Activated naive CD4-positive, alpha-beta T cell treated with Interleukin-2 at 50 U/mL for 16 hours (primary cell): ENCODE data around the gene CACNA1S.

ENCODE experiments used
- DNase-seq: peaks from one replicate; pipeline ENCODE4 v3.0.0-alpha.2; 2020

Gene CACNA1S

DNA sequence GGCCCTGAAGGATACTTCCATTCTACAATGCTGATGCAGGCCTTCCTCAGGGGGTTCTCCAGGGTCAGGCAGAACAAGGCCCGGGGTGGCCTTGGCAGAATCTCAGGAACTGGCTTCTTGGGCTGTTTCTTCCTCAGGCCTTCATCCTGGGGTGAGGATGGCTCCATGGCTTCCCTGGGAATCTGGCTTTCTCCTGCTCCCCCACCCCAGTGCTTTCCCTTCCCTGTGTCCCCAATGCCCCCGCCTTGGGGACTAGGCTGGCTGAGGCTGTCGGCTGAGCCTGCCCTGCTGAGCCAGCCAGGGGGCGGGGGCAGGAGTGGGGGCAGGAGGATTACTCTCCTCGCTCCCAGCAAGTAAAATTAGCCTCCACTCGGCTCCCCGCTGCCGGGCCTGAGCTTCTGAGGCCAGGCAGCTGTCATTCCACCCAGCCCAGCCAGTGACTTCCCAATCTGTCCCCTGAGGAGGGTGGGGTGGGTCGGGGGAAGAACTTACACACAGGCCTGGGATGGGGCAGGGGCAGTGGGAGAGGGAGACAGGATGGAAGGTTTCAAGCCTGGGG is at the start of gene CACNA1S:
CACNA1S (minus strand) TSS at position 254 of the 559 bp plus-strand sequence; CDS start at position 167, 87 bp downstream.
- no peak for DNase-seq

DNA sequence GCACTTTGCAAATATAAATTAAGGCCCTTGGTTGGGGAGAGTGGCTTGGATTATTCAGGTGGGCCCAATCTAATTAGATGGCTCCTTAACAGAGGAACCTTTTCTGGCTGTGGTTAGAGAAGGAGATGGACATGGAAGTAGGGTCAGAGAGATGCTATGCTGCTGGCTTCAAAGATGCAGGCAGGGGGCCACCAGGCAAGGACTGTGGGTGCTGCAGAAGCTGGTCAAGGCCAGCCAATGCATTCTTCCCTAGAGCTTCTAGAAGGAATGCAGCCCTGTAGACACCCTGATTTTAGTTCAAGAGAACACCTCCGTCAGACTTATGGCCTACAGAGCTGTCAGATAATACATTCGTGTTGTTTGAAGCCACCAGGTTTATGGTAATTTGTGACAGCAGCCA is 45.7 kb upstream of the CACNA1S start:
- DNase-seq: no peak

DNA sequence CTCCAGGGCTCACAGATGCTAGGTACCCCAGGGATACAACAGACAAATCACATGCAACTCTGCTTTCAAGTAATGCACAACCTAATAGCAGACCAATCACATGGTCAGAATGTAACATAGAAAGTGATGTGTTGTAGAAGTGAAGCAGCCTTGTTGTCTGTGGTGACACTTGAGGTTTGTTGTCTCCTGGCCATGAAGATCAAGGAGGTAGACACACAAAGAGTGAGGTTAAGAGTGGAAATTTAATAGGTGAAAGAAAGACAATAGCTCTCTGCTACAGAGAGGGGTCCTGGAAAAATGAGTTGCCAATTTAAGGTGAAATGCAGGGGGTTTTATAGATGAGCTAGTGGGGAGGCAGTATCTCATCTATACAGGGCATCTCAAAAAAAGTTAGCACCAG is 44.6 kb upstream of the CACNA1S start:
- DNase-seq: no peak

DNA sequence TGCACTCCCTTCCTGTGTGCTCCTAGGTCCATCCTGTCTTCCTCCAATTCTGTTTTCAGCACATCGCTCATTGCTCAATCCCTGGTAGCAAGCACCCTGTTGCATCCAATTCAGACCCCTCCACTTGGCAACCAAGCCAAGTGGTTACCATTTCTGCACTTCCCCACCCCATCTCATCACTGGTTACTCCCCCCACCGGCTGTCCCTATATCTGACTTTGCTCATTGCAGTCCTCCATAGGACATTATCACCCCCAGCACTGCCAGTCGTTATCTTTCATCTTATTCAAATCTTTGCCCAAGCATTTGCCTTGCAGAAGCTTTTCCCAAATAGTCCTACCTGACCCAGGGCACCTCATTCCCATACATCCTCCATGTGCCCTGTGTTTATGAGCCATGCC is 44.1 kb upstream of the CACNA1S start:
- no peak for DNase-seq

DNA sequence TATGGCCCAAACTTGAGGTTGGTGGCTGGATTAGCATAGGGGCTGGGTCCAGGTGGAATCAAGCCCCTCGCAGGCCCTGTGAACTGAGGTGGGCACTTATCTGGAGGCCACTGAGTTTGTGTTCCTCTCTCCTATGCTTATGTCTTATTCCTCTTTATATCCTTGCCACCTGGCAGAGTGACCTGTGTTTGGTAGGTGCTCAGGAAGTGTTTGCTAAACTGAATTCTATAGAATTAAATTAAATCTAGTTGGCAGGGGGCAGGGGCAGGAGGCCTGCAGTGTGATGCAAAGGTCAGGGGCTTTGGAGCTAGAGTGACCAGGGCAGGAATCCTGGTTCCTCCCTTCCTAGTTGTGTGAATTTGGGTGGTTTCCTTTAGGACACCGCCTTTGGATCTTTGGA is 43.1 kb upstream of the CACNA1S start:
- DNase-seq: no peak

DNA sequence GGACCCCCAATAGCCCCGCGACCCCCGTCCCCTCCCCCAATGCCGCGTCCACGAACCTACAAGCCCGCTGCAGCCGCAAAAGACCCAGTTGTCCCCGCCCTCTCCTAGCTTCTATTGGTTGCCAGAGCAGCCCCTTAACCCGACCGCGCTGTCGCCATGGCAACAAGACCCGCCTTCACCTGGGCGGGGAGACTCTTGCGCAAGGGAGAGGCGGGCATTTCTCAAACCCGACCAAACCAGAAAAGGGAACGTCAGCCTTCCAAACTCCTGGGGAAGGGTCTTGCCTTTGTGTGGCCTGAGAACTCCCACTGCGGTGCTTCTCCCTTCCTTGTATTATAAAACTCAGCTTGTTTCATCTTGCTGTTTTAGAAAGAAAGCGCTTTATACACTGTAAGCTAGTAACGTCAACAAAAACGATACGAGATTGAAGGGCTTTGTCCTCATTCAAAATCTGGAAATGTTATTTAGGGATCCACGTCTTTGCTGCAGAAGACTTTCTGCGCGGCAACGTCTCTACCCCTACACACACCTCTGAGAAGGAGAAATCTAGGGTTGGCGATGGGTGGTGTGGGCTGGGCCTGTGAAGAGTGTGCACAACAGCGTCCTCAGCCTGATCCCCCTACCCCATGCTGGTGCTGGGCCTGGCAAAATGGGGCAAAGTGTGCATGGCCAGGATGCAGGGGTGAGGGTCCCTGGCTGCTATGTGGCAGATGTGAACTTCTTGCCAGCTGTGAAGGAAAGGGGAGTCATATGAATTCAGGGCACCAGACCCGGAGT is 42.4 kb upstream of the CACNA1S start, which contains the start of gene TMEM9:
TMEM9 (minus strand) TSS at position 86 of the 777 bp plus-strand sequence. CDS start 551 bp downstream, outside the sequence.
- DNase-seq: peak; percentile 98

DNA sequence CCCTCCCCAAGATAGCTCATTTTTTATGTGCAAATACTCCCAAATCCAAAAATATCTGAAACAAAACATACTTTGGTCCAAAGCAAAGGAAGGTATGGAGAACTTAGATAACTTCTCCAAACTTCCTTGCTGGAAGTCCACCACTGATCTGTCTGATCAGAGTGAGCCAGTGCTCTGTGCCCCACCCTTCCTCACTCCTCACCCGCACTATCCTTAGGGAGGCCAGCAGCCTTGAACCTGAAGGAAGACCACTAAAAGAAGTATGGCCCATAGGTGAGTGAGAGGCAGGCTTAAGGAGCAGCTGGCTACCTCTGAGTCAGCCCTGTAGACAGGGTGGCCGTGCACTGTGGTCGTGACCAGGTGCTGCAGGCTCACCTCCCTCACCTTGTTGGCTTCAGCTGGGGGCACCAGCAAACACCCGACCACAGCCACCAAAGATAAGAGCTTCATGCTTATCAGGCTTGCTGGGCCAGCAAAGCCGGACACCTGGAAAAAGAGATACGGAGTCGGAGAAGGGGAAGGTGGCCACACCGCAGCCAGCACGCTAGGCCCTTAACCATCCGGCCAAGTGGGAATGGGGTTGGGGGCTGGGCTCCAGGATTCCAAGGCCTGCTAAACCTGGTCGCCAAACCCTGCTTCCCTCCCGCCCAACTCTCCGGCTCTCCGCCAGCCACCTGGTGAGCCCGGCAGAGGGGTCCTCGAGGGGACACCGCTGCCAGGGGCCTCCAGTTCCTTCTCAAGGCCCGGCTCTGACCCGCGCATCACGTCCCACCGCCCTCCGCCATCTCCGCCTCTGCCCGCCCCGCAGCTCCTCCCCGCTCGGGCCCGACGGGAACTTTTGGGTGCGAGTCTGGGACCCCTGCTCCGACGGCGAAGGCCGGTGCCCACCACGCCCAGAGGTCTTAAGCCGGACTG is 41.5 kb upstream of the CACNA1S start:
- DNase-seq: no peak

DNA sequence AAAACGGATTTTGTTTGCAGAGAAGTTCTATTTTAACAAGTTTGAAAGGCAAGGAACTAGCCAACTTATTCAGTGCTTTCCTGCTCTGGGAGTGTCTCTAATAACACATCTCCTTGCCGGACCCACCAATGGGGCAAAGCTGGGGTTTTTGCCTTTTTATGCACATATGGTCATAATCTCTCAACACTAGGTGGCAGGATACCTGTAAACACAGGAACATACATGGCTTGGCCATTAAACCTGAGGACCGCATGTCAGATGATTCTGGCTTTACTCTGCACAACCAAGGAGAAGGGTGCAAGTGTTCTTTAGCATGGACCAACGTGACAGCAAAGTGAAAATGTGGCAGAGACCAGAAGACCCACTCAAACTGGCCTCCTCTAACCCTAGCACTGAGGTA is 37.2 kb upstream of the CACNA1S start:
- DNase-seq: no peak

DNA sequence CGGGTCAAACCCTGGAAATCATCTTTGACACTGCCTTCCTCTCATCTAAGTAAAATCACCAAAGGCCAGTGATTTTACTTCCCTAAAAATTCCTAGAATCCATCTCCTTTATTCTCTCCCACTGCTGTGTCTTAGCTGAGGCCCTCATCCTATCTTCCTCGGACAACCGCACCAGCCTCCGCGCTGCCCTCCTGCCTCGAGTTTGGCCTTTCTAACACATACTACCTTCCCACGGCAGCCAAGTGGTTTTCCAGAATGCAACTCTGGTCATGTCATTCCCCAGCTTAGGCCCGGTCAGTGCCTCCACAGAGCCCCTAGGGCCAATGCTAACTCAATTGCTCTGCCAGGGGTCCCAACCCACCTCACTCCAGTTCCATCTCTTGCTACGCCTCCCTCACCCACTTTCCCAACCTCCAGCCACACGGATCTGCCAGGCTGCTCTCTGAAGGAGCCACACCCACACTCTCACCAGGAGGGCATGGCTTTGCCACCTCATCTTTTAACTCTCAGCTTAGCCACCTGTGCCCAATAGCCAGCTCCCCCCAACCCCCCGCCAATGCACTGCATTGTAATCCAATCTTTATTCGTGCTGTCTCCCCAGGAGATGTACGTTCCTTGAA is 35.3 kb upstream of the CACNA1S start:
- no peak for DNase-seq

DNA sequence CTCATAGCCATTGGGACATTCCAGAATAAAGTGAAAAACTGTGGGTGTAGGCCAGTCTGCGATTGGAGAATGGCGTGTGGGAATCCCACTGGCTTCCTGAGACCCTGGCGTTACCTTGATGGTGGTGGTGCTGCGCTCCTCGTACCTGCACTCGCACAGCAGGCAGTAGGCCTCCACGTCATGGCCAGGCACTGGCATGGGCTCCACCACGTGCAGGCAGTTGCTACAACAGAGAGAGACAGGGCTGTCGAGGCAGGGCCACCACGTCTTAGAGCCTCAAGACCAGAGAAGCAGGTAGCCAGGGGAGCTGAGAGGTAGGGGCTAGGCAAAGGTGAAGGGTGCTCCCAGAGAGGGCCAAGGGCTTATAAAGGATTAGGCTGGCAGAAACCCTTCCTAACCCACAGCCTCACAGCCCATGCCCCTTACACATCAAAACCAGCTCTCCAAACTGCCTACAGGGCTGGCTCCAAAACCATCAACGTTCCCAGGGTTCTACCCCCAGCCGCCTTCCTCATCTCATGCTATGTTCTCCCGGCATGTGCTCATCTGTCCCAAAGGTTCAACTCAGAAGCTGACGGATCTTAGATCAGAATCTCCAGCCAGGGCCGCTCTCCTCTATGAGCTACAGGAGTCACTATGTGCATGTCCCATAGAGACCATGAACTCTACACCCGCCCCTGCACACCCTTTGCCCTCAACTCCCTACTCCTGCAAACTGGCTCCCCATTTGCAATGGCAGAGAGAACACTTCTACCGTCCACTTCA is 34.6 kb upstream of the CACNA1S start:
- DNase-seq: no peak

DNA sequence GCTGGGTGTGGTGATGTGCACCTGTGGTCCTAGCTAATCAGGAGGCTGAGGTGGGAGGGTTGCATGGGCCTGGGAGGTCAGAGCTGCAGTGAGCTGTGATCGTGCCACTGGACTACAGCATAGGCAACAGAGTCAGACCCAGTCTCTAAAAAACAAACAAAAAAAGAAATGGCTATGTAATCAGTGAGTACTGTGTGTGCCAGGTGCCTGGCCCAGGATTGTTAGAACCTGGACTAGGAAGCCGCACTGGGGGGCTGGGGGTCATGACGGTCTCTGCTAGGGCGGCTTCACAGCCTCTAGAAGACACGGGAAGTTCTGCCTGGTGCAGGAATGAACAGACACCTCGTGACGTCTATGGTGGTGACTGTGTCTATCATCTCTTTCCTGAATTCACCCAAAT is 33.6 kb upstream of the CACNA1S start:
- no peak for DNase-seq

DNA sequence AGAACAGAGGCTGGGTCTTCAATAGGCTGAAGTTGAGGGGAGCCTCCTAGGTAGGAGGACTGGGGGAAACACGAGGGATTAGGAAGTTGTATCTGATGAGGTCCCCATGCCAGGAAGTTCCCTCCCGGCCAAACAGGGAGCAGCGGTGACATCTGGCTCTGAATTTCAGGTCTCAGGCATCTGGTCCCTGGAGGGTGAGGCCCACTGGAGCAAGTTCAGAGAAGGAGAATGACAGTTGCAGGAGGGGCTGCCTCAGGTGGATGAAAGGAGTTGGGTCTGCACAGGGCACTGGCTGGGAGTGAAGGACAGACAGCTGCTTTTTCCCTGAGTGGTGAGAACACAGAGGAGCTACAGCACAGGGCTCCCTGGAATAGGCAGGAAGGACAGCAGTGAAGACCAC is 32.9 kb upstream of the CACNA1S start:
- no peak for DNase-seq

DNA sequence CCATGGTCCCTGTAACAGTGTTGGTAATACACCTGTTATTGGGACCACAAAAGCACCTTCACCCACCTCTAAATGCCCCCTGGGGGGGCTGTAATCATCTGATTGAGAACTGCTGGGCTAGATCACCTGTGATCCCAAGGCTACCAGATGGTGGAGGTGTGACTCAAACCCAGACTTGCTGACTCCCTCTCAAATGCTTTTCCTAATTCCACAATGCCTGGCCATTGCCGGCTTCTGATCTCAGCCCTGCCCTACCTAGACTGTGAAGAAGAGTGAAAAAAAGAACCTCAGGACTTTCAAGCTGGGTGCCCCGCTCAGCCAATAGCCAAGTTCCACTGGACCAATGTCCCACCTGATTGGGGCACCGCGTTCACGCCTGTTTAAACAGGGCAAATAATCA is 32.5 kb upstream of the CACNA1S start:
- no peak for DNase-seq

DNA sequence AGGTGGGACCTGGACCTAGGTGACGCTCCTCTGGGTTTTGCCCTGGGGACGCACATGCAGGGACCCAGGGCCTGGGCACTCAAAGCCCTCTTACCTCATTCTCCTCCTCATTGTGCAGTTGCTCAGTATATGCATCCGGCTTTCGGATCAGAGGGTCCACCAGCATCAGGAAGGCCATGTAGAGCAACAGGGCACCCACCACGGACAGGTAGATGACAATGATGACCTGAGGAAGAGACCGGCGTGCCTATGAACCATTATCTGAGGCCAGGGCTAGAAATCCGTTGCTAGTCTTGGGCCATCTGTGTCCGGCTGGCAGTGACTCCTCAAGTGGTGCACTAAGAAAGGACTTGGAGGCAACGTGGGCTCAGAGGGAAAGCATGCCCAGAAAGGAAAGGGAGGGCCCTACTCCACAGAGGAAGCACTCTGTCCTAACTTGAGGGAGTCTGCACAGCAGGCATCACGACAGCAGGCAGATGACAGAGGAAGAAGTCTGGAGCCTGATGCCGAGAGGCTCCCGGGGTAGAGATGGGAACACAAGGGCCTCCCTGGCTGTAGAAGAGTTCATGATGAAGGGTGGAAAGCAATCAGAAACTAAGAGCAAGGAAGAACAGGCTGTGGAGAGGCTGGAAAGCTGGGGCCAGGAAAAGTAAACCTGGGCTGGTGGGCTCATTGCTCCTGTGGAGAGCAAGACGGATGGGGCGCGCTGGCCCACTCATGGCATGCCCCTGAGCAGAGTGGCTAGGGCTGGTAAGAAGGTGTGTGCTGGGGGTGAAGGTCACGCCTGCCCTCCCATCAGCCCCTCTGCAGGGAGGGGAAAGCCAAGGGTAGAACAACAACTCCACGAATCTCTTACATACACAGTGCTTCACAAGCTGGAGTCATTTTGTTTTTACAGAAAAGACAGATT is 31.8 kb upstream of the CACNA1S start:
- DNase-seq: no peak

DNA sequence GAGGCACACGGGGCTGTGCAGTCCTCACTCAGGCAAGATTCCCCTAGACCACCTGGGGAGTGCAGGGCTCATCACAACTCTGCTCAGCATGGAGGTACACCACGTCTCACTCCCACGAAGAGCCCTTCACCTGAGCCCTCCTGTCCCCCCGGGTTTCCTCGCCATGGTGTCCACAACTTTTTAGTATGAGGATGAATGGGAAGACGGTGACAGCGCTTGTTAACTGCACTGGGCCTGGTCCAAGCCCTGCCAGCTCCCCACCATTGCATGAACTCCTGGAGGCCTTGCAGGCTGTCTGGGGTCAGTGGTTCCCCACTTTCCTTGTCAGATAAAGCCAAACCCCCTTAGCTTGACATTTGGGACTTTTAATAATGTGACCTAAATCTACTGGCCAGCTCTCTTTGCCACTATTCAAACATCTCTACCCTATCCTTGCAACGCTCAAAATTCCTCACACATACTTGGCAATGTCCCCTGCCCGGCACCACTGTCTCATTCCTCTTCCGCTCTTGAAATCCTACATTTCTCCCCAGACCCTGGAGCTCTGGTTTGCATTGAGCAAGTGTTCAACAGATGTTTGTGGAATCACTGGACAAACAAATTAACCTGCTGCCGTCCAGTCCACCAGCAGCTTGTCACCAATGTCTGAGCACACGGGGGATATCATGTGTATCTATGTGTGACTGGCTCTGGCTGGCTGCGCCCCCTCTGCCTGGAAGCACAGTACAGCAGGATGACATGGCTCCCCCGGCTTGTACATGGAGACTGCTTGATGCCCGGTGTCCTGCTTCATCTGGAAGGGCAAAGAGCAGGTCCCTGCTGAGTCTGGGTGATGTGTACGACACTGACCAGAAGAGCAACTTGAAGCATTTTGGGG is 30.9 kb upstream of the CACNA1S start:
- no peak for DNase-seq

DNA sequence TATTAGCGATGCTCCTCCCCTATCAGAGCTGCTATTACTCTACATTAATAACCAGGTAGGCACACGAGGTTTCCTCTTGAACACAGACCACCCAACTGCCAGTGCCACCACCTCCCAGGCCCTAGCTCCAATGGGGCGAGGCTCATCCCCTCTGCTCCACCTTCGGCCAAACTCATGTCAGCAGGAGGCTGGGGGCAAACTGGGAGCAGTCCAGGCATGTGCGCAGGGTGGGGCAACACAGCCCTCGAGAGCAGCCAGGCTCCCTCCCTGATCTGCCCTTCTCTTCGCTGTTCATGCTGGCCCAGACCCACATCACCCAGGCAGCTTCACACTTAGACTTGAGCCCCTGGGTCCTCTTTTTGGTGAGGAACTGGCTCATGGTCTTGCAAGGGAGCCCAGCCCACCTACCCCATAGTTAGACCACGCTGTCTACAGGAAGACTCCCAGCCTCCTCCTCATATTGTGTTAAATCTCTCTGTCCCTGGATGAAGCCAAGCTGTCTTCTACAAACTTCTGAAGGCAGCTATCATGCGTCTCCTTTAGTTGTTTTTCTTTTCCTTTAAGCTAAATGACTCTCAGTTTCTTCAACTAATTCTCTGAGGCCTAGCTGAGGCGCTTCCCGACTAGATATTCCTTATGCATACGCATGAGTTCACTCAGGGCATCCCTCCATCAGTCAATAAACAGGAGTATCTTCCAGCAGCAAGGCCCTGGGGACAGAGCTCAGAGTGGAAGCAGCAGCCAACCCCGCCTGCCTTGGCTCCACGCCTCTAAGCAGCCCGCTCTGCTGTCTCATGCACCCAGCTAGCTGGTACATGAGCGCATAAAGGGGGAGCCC is 30.0 kb upstream of the CACNA1S start:
- DNase-seq: no peak

DNA sequence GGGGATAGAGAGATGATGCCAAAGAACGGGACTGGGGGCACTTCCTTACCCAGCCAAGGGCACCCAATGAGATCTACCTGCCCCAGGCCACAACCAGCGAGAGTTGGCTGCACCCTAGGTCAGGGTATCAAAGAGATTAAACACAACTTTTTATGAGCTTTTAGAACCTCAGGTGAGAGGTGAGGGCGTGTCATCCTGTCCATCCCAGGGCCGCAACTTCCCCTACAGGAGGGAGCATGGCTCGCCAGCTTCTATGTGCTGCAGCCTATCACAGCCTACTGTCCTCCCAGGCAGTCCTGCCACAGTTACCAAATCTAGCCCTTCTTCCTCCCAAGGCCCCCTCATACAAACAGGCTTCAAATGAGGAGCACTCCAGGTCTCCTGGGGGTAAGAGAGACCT is 29.2 kb upstream of the CACNA1S start:
- no peak for DNase-seq

DNA sequence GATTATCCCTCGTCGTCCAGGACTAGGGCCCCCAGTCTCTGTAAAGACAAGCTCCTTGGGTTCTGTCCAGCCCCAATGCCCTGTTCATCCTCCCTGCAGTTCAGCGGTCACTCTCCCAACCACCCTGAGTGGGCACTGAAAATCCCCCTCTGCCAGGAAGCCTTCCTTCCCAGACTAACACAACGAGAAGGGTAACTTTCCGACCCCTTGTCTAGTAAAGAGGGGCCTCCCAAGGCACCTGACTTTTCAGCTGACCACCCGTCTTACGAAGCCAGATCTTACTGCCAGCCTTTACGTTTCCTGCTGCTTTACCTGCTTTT is 28.7 kb upstream of the CACNA1S start:
- DNase-seq: no peak

DNA sequence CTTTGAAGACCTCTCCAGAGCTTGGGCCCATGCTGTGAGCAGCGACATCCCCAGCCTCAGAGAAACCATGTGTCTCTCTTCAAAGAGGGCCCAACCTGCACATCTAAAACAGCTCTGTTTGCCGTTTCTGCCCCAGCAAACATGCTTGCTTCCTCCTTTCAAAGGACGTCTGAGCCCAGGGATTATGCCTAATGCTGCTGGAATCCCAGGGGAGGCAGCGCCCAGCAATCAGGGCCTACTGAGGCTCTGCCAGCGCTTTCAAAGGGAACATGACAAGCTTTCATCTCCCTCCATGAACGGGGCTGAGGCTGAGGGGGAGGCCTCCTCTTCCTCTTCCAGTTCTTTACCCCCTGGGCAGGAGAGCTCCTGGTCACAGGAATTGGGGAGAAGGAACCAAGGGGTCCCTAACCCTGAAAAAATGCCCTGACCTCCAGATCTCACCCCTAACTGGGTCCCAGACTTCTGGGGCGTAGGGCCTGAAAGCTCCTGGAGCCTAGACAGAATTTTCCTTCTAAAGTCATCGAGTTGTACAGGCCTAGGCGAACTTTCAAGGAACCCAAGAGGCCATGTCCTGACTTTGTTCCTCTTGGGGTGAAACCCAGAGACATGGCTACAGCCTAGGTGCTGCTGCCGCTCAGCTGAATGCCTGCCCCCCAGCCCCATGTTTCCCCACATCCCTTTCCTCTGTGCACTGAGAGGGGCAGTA is 28.2 kb upstream of the CACNA1S start:
- no peak for DNase-seq
